MCF 10A (cell line): Measurements from ENCODE around the gene XIST. TPM values are rescaled to one million over a fixed set of nuclear protein-coding genes. Genes with fewer than 3 reads are reported as not detected.

ENCODE experiments used
- BruUV-seq: library from RNA; stranded (reverse); fragments of 400-500 nt; replicated peaks from 2 replicates; lab custom pipeline; 2021; lab: Mats Ljungman, UMichigan
- CTCF ChIA-PET: fragments of 300-600 bp; sonication (Branson Sonifier 250); formaldehyde crosslinking; extraction: SDS; loops from one replicate; lab custom pipeline; 2021; ENCODE audit warnings: antibody characterized with exemption, inconsistent platforms; lab: Yijun Ruan, JAX
- POLR2A ChIA-PET: fragments of 300-600, 350-650 bp; sonication (Branson Sonifier 250); formaldehyde crosslinking; extraction: SDS; loops from one replicate; lab custom pipeline; 2020; ENCODE audit warnings: antibody characterized with exemption, inconsistent platforms; lab: Yijun Ruan, JAX
- DNase-seq: peaks from one replicate; pipeline ENCODE4 v3.0.0-alpha.2; 2018; ENCODE audit not compliant: unreplicated experiment
- H3K27ac Mint-ChIP-seq: one replicate; pipeline ENCODE4 v1.8.0; 2022; ENCODE audit warnings: mild to moderate bottlenecking, low read depth, mixed read lengths; ENCODE audit not compliant: unreplicated experiment
- H3K27me3 Mint-ChIP-seq: one replicate; pipeline ENCODE4 v1.8.0; 2022; ENCODE audit warnings: mixed read lengths; ENCODE audit not compliant: insufficient read depth, unreplicated experiment
- H3K36me3 Mint-ChIP-seq: one replicate; pipeline ENCODE4 v1.8.0; 2022; ENCODE audit warnings: mild to moderate bottlenecking, moderate library complexity, mixed read lengths; ENCODE audit not compliant: insufficient read depth, unreplicated experiment
- H3K4me1 Mint-ChIP-seq: one replicate; pipeline ENCODE4 v1.8.0; 2022; ENCODE audit warnings: mixed read lengths; ENCODE audit not compliant: insufficient read depth, unreplicated experiment
- H3K4me3 Mint-ChIP-seq: one replicate; pipeline ENCODE4 v1.8.0; 2022; ENCODE audit warnings: mild to moderate bottlenecking, moderate library complexity, mixed read lengths; ENCODE audit not compliant: unreplicated experiment
- H3K9me3 Mint-ChIP-seq: one replicate; pipeline ENCODE4 v1.8.0; 2022; ENCODE audit warnings: mixed read lengths; ENCODE audit not compliant: unreplicated experiment
- intact Hi-C: fragments of 100-400 bp; cut with micrococcal nuclease; formaldehyde crosslinking; loops from 2 replicates; pipeline ENCODE4 v1.14.1; 2022
- total RNA-seq: library from RNA; stranded (reverse); gene quantifications from 2 replicates; pipeline ENCODE4 v1.2.3, GENCODE V29; 2022
- TF ChIP-seq, protein P1 (sequence below): fragments of 200-600 bp; IDR thresholded peaks from one replicate; pipeline ENCODE4 v1.8.0; 2022; ENCODE audit warnings: antibody characterized with exemption, mild to moderate bottlenecking; ENCODE audit not compliant: unreplicated experiment

The XIST gene
- total RNA-seq, 1 experiment from 2014 or later, result 310 TPM

DNA sequence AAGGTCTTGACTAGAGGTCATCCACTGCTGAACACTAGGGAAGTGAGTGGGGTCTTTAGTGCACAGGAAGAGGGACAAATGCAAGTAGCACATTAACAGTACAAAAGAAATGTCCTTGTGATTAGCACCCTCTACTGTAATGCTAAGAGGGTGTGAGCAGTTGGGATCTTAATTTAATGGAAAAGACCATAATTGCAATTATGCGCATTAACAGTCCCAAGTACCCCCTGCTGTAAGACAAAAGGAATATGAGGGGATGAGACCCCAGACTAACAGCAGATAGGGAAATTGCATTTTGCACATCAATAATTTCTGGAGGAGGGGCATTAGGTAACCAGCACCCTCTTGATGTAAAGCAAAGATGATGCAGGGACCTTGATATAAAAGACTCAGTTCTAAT is 4.5 kb downstream of the XIST start:
- no peak for DNase-seq
- H3K36me3 Mint-ChIP-seq, result peaks cover 17% of the 10 kb centered on the region
- TF ChIP-seq, protein P1, sequence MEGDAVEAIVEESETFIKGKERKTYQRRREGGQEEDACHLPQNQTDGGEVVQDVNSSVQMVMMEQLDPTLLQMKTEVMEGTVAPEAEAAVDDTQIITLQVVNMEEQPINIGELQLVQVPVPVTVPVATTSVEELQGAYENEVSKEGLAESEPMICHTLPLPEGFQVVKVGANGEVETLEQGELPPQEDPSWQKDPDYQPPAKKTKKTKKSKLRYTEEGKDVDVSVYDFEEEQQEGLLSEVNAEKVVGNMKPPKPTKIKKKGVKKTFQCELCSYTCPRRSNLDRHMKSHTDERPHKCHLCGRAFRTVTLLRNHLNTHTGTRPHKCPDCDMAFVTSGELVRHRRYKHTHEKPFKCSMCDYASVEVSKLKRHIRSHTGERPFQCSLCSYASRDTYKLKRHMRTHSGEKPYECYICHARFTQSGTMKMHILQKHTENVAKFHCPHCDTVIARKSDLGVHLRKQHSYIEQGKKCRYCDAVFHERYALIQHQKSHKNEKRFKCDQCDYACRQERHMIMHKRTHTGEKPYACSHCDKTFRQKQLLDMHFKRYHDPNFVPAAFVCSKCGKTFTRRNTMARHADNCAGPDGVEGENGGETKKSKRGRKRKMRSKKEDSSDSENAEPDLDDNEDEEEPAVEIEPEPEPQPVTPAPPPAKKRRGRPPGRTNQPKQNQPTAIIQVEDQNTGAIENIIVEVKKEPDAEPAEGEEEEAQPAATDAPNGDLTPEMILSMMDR, result no peak
- H3K4me3 Mint-ChIP-seq, result peak overlapping the region; percentile 91
- CTCF ChIA-PET, result no interaction called here
- H3K27ac Mint-ChIP-seq, result no peak overlapping the region
- BruUV-seq, result no TSS peak
- POLR2A ChIA-PET, result no interaction called here
- peaks cover 32% of the 10 kb centered on the region for H3K4me1 Mint-ChIP-seq
- no peaks in the 10 kb centered on the region for H3K27me3 Mint-ChIP-seq
- H3K9me3 Mint-ChIP-seq, result no peaks in the 10 kb centered on the region
- intact Hi-C loops, result loop anchor here (5.0 kb wide), 1 partner anchor 381 kb away; no protein-coding TSS in a partner anchor

DNA sequence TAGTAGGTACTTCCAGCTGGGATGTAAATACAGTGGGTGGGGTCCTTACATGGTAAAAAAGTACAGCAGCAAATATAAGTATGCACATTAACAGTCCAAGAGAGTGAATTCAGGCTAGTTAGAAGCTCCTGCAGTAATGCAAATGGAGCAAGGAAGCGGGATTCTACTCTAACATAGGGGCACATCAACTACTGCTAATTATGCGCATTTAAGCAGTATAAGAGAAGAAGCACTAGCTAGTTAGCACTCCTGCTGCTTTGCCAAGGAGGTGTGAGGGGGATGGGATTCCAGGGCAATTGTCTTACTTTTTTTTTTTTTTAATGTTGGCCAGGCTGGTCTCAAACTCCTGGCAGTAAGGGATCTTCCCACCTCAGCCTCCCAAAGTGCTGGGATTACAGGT is 5.4 kb downstream of the XIST start:
- ChIA-PET CTCF (interaction anchor here (0.7 kb wide), 1 partner anchor 1604 kb away, joined by 3 read pairs; no protein-coding TSS in a partner anchor), POLR2A (no interaction called here)
- Mint-ChIP-seq H3K27me3 (no peaks in the 10 kb centered on the region), H3K9me3 (no peaks in the 10 kb centered on the region), H3K36me3 (peaks cover 17% of the 10 kb centered on the region), H3K4me1 (peaks cover 38% of the 10 kb centered on the region), H3K4me3 (no peak overlapping the region), H3K27ac (no peak overlapping the region)
- no TSS peak for BruUV-seq
- TF ChIP-seq, protein P1, result no peak
- intact Hi-C loops, result loop anchor here (5.0 kb wide), 1 partner anchor 380 kb away; no protein-coding TSS in a partner anchor
- DNase-seq, result no peak

DNA sequence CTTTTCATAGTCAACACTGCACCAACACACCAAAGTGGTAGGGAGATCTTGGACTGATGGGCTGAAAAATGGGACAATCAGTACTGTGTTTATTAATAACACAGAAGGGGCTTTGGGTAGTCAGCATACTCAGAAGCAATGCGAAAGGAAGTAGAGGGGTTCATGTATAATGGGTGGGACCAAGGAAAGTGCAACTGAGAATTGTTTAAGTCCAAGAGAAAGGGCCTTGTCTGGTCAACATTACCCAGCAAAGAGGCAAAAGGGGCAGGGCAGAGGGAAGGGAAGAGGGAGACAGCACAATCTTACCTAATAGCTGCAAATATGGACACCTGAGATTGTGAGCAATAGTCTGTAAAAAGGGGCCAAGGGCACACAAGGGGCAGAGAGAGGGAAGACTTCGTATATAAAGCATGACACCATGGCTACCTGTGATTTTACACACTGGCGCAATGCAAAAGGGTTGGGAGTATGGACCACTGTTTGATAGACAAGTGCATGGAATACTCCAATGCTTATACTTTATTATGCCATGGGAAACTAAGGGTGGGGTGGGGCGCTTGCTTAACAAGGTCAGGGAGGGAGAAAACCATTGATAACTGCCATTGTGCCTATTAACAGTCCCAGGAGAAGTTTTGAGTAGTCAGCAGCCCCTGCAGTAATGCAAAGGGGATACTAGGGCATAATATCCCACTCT is 9.8 kb downstream of the XIST start:
- Mint-ChIP-seq H3K27ac (no peak overlapping the region), H3K4me1 (peaks cover 29% of the 10 kb centered on the region), H3K9me3 (no peaks in the 10 kb centered on the region), H3K27me3 (no peaks in the 10 kb centered on the region), H3K4me3 (peak overlapping the region; percentile 4), H3K36me3 (peaks cover 16% of the 10 kb centered on the region)
- TF ChIP-seq, protein P1, result no peak
- intact Hi-C loops, result no loop called here
- ChIA-PET POLR2A (no interaction called here), CTCF (interaction anchor here (0.7 kb wide), 1 partner anchor 1199 kb away, joined by 3 read pairs; no protein-coding TSS in a partner anchor)
- DNase-seq, result no peak
- BruUV-seq, result no TSS peak

DNA sequence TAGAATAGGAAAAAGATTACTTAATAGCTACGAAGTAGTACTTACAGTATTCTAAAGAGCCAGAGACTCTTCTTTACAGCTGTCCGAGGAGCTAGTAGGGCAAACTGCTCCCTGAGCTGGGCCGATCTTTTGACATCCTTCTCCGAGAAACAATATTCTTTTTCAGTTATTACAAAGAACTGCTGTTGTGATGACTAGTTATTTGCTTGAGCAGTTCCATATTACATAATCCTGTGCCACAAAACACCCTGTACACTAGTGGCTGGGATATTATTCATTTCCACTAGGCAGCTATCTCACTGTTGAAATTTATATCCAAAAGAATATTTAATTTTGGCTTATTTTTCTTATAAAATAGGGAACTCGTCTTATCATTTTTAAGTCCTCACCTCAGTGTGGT is 11.2 kb downstream of the XIST start:
- Mint-ChIP-seq H3K27ac (no peak overlapping the region), H3K9me3 (no peaks in the 10 kb centered on the region), H3K27me3 (no peaks in the 10 kb centered on the region), H3K4me1 (peaks cover 25% of the 10 kb centered on the region), H3K4me3 (no peak overlapping the region), H3K36me3 (peaks cover 24% of the 10 kb centered on the region)
- ChIA-PET CTCF (interaction anchor here (0.6 kb wide), 1 partner anchor 76 kb away, joined by 3 read pairs; no protein-coding TSS in a partner anchor), POLR2A (interaction anchor here (1.3 kb wide), 1 partner anchor 9 kb away, joined by 3 read pairs; no protein-coding TSS in a partner anchor)
- intact Hi-C loops, result no loop called here
- TF ChIP-seq, protein P1, result no peak
- no TSS peak for BruUV-seq
- no peak for DNase-seq
